Measurements from ENCODE around the gene MTMR12. TPM values are rescaled to one million over a fixed set of nuclear protein-coding genes. Genes with fewer than 3 reads are reported as not detected.
"Not testable (repeated sequence)": the region's sequence is repeated elsewhere in the genome, so short reads cannot be mapped to it uniquely, and the experiment has no call there.

Gene MTMR12
- total and polyA plus RNA-seq, 5 donors from 2014 or later, result 12.9 to 27.7 (median 20.5) TPM

GRCh38 chr5:32322882-32323281 lies 10.1 kb upstream of the MTMR12 start:
- H3K36me3 ChIP-seq (ENCODE audit: control insufficient read depth, insufficient read depth, low read length), result no peaks in the 10 kb centered on the region
- Mint-ChIP-seq H3K27me3 (no peaks in the 10 kb centered on the region), H3K9me3 (peaks cover 0 to 6% (median 2%) of the 10 kb centered on the region in 7 donors), H3K4me1 (peaks cover 0 to 3% (median 0%) of the 10 kb centered on the region in 4 donors), H3K27ac (peak overlapping the region in 1 of 3 donors; percentile 14), H3K36me3 (peaks cover 4% of the 10 kb centered on the region), H3K4me3 (no peak overlapping the region)
- ATAC-seq (ENCODE audit: low read depth in 2 of 2) (no peak), DNase-seq (no peak)
- no peak overlapping the region for H3K4me3 ChIP-seq (ENCODE audit: low read depth, low read length)
- no peaks in the 10 kb centered on the region for H3K27me3 ChIP-seq (ENCODE audit: control insufficient read depth, insufficient read depth, low read length)
- H3K9me3 ChIP-seq (ENCODE audit: control insufficient read depth in 2 of 2, low read length in 2 of 2), result peaks cover 6 to 8% of the 10 kb centered on the region in 2 experiments
- no peaks in the 10 kb centered on the region for H3K4me1 ChIP-seq (ENCODE audit: control insufficient read depth, insufficient read depth, low read length, poor library complexity, severe bottlenecking)
- H3K27ac ChIP-seq (ENCODE audit: insufficient read depth, low read length, poor library complexity, severe bottlenecking), result no peak overlapping the region

- not testable (repeated sequence) for ATAC-seq (ENCODE audit: low read depth in 2 of 2); H3K4me1 Mint-ChIP-seq; H3K9me3 ChIP-seq (ENCODE audit: control insufficient read depth in 2 of 2, low read length in 2 of 2); H3K4me1 ChIP-seq (ENCODE audit: control insufficient read depth, insufficient read depth, low read length, poor library complexity, severe bottlenecking); H3K27ac Mint-ChIP-seq; H3K4me3 ChIP-seq (ENCODE audit: low read depth, low read length); H3K9me3 Mint-ChIP-seq; H3K36me3 ChIP-seq (ENCODE audit: control insufficient read depth, insufficient read depth, low read length); DNase-seq; H3K27me3 ChIP-seq (ENCODE audit: control insufficient read depth, insufficient read depth, low read length); H3K27ac ChIP-seq (ENCODE audit: insufficient read depth, low read length, poor library complexity, severe bottlenecking); H3K36me3 Mint-ChIP-seq; H3K27me3 Mint-ChIP-seq
- peak overlapping the region in 1 of 4 donors; percentile 13 for H3K4me3 Mint-ChIP-seq
These were observed 9.0 kb upstream of the MTMR12 start for GRCh38 chr5:32321787-32322186.

GRCh38 chr5:32320576-32320975 lies 7.8 kb upstream of the MTMR12 start:
- DNase-seq (no peak), ATAC-seq (ENCODE audit: low read depth in 2 of 2) (no peak)
- peaks cover 6 to 8% of the 10 kb centered on the region in 2 experiments for H3K9me3 ChIP-seq (ENCODE audit: control insufficient read depth in 2 of 2, low read length in 2 of 2)
- H3K4me1 ChIP-seq (ENCODE audit: control insufficient read depth, insufficient read depth, low read length, poor library complexity, severe bottlenecking), result no peaks in the 10 kb centered on the region
- Mint-ChIP-seq H3K27me3 (no peaks in the 10 kb centered on the region), H3K4me3 (no peak overlapping the region), H3K27ac (no peak overlapping the region), H3K9me3 (peaks cover 0 to 6% (median 2%) of the 10 kb centered on the region in 7 donors), H3K4me1 (peaks cover 0 to 5% (median 0%) of the 10 kb centered on the region in 4 donors), H3K36me3 (peaks cover 4% of the 10 kb centered on the region)
- no peaks in the 10 kb centered on the region for H3K36me3 ChIP-seq (ENCODE audit: control insufficient read depth, insufficient read depth, low read length)
- no peak overlapping the region for H3K27ac ChIP-seq (ENCODE audit: insufficient read depth, low read length, poor library complexity, severe bottlenecking)
- no peak overlapping the region for H3K4me3 ChIP-seq (ENCODE audit: low read depth, low read length)
- no peaks in the 10 kb centered on the region for H3K27me3 ChIP-seq (ENCODE audit: control insufficient read depth, insufficient read depth, low read length)

- Mint-ChIP-seq H3K36me3 (peaks cover 4% of the 10 kb centered on the region), H3K4me1 (peaks cover 0 to 5% (median 0%) of the 10 kb centered on the region in 4 donors), H3K4me3 (no peak overlapping the region), H3K27ac (no peak overlapping the region), H3K27me3 (no peaks in the 10 kb centered on the region), H3K9me3 (peaks cover 0 to 6% (median 2%) of the 10 kb centered on the region in 7 donors)
- Histone ChIP-seq H3K4me3 (ENCODE audit: low read depth, low read length) (no peak overlapping the region), H3K27ac (ENCODE audit: insufficient read depth, low read length, poor library complexity, severe bottlenecking) (no peak overlapping the region), H3K27me3 (ENCODE audit: control insufficient read depth, insufficient read depth, low read length) (no peaks in the 10 kb centered on the region), H3K36me3 (ENCODE audit: control insufficient read depth, insufficient read depth, low read length) (no peaks in the 10 kb centered on the region), H3K4me1 (ENCODE audit: control insufficient read depth, insufficient read depth, low read length, poor library complexity, severe bottlenecking) (no peaks in the 10 kb centered on the region), H3K9me3 (ENCODE audit: control insufficient read depth in 2 of 2, low read length in 2 of 2) (peaks cover 6 to 8% of the 10 kb centered on the region in 2 experiments)
- DNase-seq (no peak), ATAC-seq (ENCODE audit: low read depth in 2 of 2) (no peak)
These were observed 7.3 kb upstream of the MTMR12 start for GRCh38 chr5:32319926-32320543.

GRCh38 chr5:32319392-32319791 lies 6.7 kb upstream of the MTMR12 start:
- ATAC-seq (ENCODE audit: low read depth in 2 of 2) (no peak), DNase-seq (no peak)
- H3K9me3 Mint-ChIP-seq, result peaks cover 0 to 6% (median 2%) of the 10 kb centered on the region in 7 donors
- no peaks in the 10 kb centered on the region for H3K27me3 Mint-ChIP-seq
- Histone ChIP-seq H3K4me1 (ENCODE audit: control insufficient read depth, insufficient read depth, low read length, poor library complexity, severe bottlenecking) (no peaks in the 10 kb centered on the region), H3K9me3 (ENCODE audit: control insufficient read depth in 2 of 2, low read length in 2 of 2) (peaks cover 6 to 8% of the 10 kb centered on the region in 2 experiments), H3K36me3 (ENCODE audit: control insufficient read depth, insufficient read depth, low read length) (no peaks in the 10 kb centered on the region), H3K27ac (ENCODE audit: insufficient read depth, low read length, poor library complexity, severe bottlenecking) (no peak overlapping the region), H3K27me3 (ENCODE audit: control insufficient read depth, insufficient read depth, low read length) (no peaks in the 10 kb centered on the region), H3K4me3 (ENCODE audit: low read depth, low read length) (no peak overlapping the region)
- H3K4me1 Mint-ChIP-seq, result peaks cover 0 to 5% (median under 1%) of the 10 kb centered on the region in 4 donors
- H3K4me3 Mint-ChIP-seq, result peak overlapping the region in 1 of 4 donors; percentile 54
- no peak overlapping the region for H3K27ac Mint-ChIP-seq
- peaks cover 4% of the 10 kb centered on the region for H3K36me3 Mint-ChIP-seq

GRCh38 chr5:32317041-32317440 lies 4.3 kb upstream of the MTMR12 start:
- peaks cover 0 to 6% (median 0%) of the 10 kb centered on the region in 7 donors for H3K9me3 Mint-ChIP-seq

GRCh38 chr5:32315221-32316014 lies 2.7 kb upstream of the MTMR12 start:
- DNase-seq (no peak), ATAC-seq (ENCODE audit: low read depth in 2 of 2) (no peak)
- Mint-ChIP-seq H3K4me3 (peak overlapping the region; percentile 44 to 90 (median 70)), H3K9me3 (no peaks in the 10 kb centered on the region), H3K27me3 (no peaks in the 10 kb centered on the region), H3K4me1 (peaks cover 12 to 27% (median 18%) of the 10 kb centered on the region in 4 donors), H3K27ac (no peak overlapping the region), H3K36me3 (no peaks in the 10 kb centered on the region)
- H3K4me1 ChIP-seq (ENCODE audit: control insufficient read depth, insufficient read depth, low read length, poor library complexity, severe bottlenecking), result peaks cover 16% of the 10 kb centered on the region
- no peak overlapping the region for H3K4me3 ChIP-seq (ENCODE audit: low read depth, low read length)
- H3K27ac ChIP-seq (ENCODE audit: insufficient read depth, low read length, poor library complexity, severe bottlenecking), result no peak overlapping the region
- no peaks in the 10 kb centered on the region for H3K9me3 ChIP-seq (ENCODE audit: control insufficient read depth in 2 of 2, low read length in 2 of 2)
- H3K36me3 ChIP-seq (ENCODE audit: control insufficient read depth, insufficient read depth, low read length), result no peaks in the 10 kb centered on the region
- no peaks in the 10 kb centered on the region for H3K27me3 ChIP-seq (ENCODE audit: control insufficient read depth, insufficient read depth, low read length)

More at GRCh38 chr5:32317041-32317440, 4.3 kb upstream of the MTMR12 start:
- H3K27ac ChIP-seq (ENCODE audit: insufficient read depth, low read length, poor library complexity, severe bottlenecking), result no peak overlapping the region
- no peak for ATAC-seq (ENCODE audit: low read depth in 2 of 2)
- Mint-ChIP-seq H3K4me1 (peaks cover 3 to 11% (median 6%) of the 10 kb centered on the region in 4 donors), H3K27ac (no peak overlapping the region), H3K36me3 (peaks cover 4% of the 10 kb centered on the region), H3K4me3 (peak overlapping the region in 1 of 4 donors; percentile 39), H3K27me3 (no peaks in the 10 kb centered on the region)
- peaks cover 6% of the 10 kb centered on the region in 2 experiments for H3K9me3 ChIP-seq (ENCODE audit: control insufficient read depth in 2 of 2, low read length in 2 of 2)
- no peak for DNase-seq
- no peaks in the 10 kb centered on the region for H3K36me3 ChIP-seq (ENCODE audit: control insufficient read depth, insufficient read depth, low read length)
- H3K4me3 ChIP-seq (ENCODE audit: low read depth, low read length), result no peak overlapping the region
- no peaks in the 10 kb centered on the region for H3K27me3 ChIP-seq (ENCODE audit: control insufficient read depth, insufficient read depth, low read length)
- H3K4me1 ChIP-seq (ENCODE audit: control insufficient read depth, insufficient read depth, low read length, poor library complexity, severe bottlenecking), result peaks cover 2% of the 10 kb centered on the region
